HG03457 (cell line): Measurements from ENCODE around the gene ZNF343.

ENCODE experiments used
- ATAC-seq: cut with Tn5 transposase; IDR thresholded peaks from one replicate; pipeline ENCODE4 v1.9.1; 2021; ENCODE audit warnings: moderate number of reproducible peaks; ENCODE audit not compliant: unreplicated experiment

ZNF343 gene

GRCh38 chr20:2446845-2447244 is 61.9 kb downstream of the ZNF343 start:
- ATAC-seq = no peak
